Activated T-cell treated with anti-CD3 and anti-CD28 coated beads for 24 hours (primary cell): ENCODE measurements around the gene SLC6A18.
A peak's percentile ranks its signal among the peaks of the same experiment; 100 is the strongest.

Source experiments
- DNase-seq: peaks from one replicate; pipeline ENCODE4 v3.0.0-alpha.2; 2020; ENCODE audit warnings: low read depth

Gene SLC6A18

DNA sequence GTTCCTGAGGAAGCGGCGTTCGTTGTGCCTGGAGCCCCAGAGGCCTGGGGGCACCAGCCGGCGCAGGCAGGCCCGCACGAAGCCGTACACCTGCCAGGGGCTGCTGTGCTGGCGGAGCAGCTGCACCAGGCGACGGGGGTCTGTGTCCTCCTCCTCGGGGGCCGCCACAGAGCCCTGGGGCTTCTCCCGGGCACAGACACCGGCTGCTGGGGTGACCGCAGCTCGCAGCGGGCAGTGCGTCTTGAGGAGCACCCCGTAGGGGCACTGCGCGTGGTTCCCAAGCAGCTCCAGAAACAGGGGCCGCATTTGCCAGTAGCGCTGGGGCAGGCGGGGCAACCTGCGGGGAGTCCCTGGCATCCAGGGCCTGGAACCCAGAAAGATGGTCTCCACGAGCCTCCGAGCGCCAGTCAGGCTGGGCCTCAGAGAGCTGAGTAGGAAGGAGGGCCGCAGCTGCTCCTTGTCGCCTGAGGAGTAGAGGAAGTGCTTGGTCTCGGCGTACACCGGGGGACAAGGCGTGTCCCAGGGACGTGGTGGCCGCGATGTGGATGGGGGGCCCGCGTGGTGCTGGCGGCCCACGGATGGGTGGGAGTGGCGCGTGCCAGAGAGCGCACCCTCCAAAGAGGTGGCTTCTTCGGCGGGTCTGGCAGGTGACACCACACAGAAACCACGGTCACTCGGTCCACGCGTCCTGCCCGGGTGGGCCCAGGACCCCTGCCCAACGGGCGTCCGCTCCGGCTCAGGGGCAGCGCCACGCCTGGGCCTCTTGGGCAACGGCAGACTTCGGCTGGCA is 68.4 kb downstream of the SLC6A18 start:
- no peak for DNase-seq

- no peak for DNase-seq
These were observed 69.1 kb downstream of the SLC6A18 start for GRCh38 chr5:1294206-1294834.

DNA sequence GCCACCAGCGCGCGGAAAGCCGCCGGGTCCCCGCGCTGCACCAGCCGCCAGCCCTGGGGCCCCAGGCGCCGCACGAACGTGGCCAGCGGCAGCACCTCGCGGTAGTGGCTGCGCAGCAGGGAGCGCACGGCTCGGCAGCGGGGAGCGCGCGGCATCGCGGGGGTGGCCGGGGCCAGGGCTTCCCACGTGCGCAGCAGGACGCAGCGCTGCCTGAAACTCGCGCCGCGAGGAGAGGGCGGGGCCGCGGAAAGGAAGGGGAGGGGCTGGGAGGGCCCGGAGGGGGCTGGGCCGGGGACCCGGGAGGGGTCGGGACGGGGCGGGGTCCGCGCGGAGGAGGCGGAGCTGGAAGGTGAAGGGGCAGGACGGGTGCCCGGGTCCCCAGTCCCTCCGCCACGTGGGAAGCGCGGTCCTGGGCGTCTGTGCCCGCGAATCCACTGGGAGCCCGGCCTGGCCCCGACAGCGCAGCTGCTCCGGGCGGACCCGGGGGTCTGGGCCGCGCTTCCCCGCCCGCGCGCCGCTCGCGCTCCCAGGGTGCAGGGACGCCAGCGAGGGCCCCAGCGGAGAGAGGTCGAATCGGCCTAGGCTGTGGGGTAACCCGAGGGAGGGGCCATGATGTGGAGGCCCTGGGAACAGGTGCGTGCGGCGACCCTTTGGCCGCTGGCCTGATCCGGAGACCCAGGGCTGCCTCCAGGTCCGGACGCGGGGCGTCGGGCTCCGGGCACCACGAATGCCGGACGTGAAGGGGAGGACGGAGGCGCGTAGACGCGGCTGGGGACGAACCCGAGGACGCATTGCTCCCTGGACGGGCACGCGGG is 69.9 kb downstream of the SLC6A18 start, which contains the start of gene TERT:
Gene TERT, minus strand, starts transcription at position 234 of the 815 bp plus-strand sequence. Its CDS starts 79 bp downstream, at position 155.
- peak; percentile 80 for DNase-seq

- no peak for DNase-seq
These were observed 70.5 kb downstream of the SLC6A18 start for GRCh38 chr5:1295650-1296037.
